Brain microvascular endothelial cell (primary cell): ENCODE results near the gene CRYBB1.

Source experiments
- DNase-seq: peaks from one replicate; pipeline ENCODE4 v3.0.0-alpha.2; 2020
- H3K27ac ChIP-seq: fragments of 250-450 bp; sonication (Bioruptor Pico); 2 replicates; pipeline ENCODE4 v1.5.1; 2020; ENCODE audit warnings: mild to moderate bottlenecking, moderate library complexity
- H3K27me3 ChIP-seq: fragments of 250-450 bp; sonication (Bioruptor Pico); replicated peaks from 2 replicates; pipeline ENCODE4 v1.5.1; 2020; ENCODE audit warnings: mild to moderate bottlenecking
- H3K36me3 ChIP-seq: fragments of 250-450 bp; sonication (Bioruptor Pico); replicated peaks from 2 replicates; pipeline ENCODE4 v1.5.1; 2020; ENCODE audit warnings: mild to moderate bottlenecking
- H3K4me3 ChIP-seq: 2 replicates; pipeline ENCODE4 v1.5.1; 2011; ENCODE audit warnings: low read depth, mild to moderate bottlenecking, control low read depth, low read length, moderate library complexity
- CTCF ChIP-seq: IDR thresholded peaks from 2 replicates; pipeline ENCODE4 v1.5.1; 2011; ENCODE audit warnings: low read depth, mild to moderate bottlenecking, moderate library complexity, low read length, control low read depth, inconsistent platforms; ENCODE audit errors: missing control alignments
- in situ Hi-C: cut with HindIII; loops from 2 replicates; pipeline ENCODE4 v1.10.0; 2017; ENCODE audit warnings: low sequenced_read_pairs, low pct_ligation_motif_present

The CRYBB1 gene

DNA sequence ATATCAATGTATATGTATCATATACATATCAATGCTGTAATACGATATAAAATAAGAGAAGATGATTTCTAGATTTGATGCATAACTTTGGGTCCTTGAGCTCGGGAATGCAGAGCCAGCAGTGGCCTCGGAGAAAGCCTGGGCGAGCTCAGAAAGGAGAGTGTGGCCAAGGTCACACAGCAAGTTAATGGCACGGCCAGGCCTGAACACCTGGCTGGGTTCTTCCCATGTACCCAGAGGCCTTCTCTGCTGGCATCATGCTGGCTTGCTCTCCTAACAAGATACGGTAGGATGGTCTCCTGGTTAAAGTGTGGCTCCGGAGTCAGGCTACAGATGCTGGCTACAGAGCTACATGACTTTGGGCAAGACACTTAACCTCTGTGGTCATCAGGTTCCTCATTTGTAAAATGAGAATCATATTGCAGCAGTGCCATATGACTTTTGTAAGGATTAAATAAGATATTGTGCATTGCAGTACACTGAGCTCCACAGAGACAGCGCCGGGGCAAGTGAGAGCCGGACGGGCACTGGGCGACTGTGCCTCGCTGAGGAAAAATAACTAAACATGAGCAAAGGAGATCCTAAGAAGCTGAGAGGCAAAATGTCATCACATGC, 57.8 kb downstream of the CRYBB1 start:
- no peak overlapping the region for H3K27ac ChIP-seq
- no peaks in the 10 kb centered on the region for H3K27me3 ChIP-seq
- H3K4me3 ChIP-seq, result no peak overlapping the region
- DNase-seq, result no peak
- peaks cover 6% of the 10 kb centered on the region for H3K36me3 ChIP-seq
- no peak for TF ChIP-seq CTCF
- in situ Hi-C loops, result no loop called here

- Histone ChIP-seq H3K4me3 (no peak overlapping the region), H3K27me3 (no peaks in the 10 kb centered on the region), H3K36me3 (no peaks in the 10 kb centered on the region), H3K27ac (peak overlapping the region; percentile 48)
- peak; percentile 64 for DNase-seq
- in situ Hi-C loops, result no loop called here
- TF ChIP-seq CTCF, result peak; percentile 37
Measured at GRCh38 chr22:26558248-26558895, 59.5 kb downstream of the CRYBB1 start.

- H3K27ac ChIP-seq, result no peak overlapping the region
- in situ Hi-C loops, result no loop called here
- H3K4me3 ChIP-seq, result no peak overlapping the region
- H3K27me3 ChIP-seq, result no peaks in the 10 kb centered on the region
- TF ChIP-seq CTCF, result no peak
- DNase-seq, result no peak
- H3K36me3 ChIP-seq, result no peaks in the 10 kb centered on the region
Measured at GRCh38 chr22:26556904-26557303, 60.9 kb downstream of the CRYBB1 start.

- no peak for TF ChIP-seq CTCF
- DNase-seq, result no peak
- no peaks in the 10 kb centered on the region for H3K36me3 ChIP-seq
- no peak overlapping the region for H3K4me3 ChIP-seq
- in situ Hi-C loops, result no loop called here
- no peak overlapping the region for H3K27ac ChIP-seq
- H3K27me3 ChIP-seq, result no peaks in the 10 kb centered on the region
Measured at GRCh38 chr22:26555478-26555877, 62.3 kb downstream of the CRYBB1 start.

- TF ChIP-seq CTCF, result no peak
- in situ Hi-C loops, result no loop called here
- no peak overlapping the region for H3K27ac ChIP-seq
- DNase-seq, result no peak
- no peaks in the 10 kb centered on the region for H3K36me3 ChIP-seq
- no peaks in the 10 kb centered on the region for H3K27me3 ChIP-seq
- no peak overlapping the region for H3K4me3 ChIP-seq
Measured at GRCh38 chr22:26554956-26555355, 62.9 kb downstream of the CRYBB1 start.
